Sigmoid colon (tissue), 4 donors: ENCODE results near the gene SARS2.
"Not testable (repeated sequence)": the region's sequence is repeated elsewhere in the genome, so short reads cannot be mapped to it uniquely, and the experiment has no call there.

ENCODE experiments used
- EP300 ChIP-seq, 4 donors: sonication (generic); formaldehyde crosslinking; IDR thresholded peaks; one replicate each; pipeline ENCODE4 v1.6.1; 2017; ENCODE audit warnings: antibody characterized with exemption in 4 of 4
- TF ChIP-seq, protein P1 (sequence below), 4 experiments: fragments of 450-650 bp in 3 of 4; fragments of 200-600 bp in 1 of 4; IDR thresholded peaks; one replicate each; pipeline ENCODE4 v1.5.1; 2016 to 2019; ENCODE audit warnings: antibody characterized with exemption in 4 of 4, mild to moderate bottlenecking in 3 of 4, moderate library complexity in 2 of 4

DNA sequence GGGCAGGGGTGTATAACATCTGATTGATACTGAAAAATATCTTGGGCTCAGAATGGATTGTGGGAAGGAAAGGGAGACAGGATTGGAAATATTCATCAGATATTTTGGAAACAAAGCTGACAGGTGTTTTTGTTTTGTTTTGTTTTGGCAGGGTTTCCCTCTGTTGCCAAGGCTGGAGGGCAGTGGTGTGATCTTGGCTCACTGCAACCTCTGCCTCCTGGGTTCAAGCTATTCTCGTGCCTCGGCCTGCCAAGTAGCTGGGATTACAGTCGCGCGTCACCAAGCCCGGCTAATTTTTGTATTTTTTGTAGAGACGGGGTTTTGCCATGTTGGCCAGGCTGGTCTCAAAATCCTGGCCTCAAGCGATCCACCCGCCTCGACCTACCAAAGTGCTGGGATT, 57.2 kb downstream of the SARS2 start:
- TF ChIP-seq, protein P1, sequence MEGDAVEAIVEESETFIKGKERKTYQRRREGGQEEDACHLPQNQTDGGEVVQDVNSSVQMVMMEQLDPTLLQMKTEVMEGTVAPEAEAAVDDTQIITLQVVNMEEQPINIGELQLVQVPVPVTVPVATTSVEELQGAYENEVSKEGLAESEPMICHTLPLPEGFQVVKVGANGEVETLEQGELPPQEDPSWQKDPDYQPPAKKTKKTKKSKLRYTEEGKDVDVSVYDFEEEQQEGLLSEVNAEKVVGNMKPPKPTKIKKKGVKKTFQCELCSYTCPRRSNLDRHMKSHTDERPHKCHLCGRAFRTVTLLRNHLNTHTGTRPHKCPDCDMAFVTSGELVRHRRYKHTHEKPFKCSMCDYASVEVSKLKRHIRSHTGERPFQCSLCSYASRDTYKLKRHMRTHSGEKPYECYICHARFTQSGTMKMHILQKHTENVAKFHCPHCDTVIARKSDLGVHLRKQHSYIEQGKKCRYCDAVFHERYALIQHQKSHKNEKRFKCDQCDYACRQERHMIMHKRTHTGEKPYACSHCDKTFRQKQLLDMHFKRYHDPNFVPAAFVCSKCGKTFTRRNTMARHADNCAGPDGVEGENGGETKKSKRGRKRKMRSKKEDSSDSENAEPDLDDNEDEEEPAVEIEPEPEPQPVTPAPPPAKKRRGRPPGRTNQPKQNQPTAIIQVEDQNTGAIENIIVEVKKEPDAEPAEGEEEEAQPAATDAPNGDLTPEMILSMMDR (IDR thresholded peaks at IDR 0.05): not testable (repeated sequence)
- not testable (repeated sequence) for TF ChIP-seq EP300 (IDR thresholded peaks at IDR 0.05)
